NCI-H774 (cell line): ENCODE data around the gene CRABP2.

Experiments used
- DNase-seq: peaks from one replicate; lab custom pipeline; 2025; lab: John Stamatoyannopoulos, UW

CRABP2 gene

DNA sequence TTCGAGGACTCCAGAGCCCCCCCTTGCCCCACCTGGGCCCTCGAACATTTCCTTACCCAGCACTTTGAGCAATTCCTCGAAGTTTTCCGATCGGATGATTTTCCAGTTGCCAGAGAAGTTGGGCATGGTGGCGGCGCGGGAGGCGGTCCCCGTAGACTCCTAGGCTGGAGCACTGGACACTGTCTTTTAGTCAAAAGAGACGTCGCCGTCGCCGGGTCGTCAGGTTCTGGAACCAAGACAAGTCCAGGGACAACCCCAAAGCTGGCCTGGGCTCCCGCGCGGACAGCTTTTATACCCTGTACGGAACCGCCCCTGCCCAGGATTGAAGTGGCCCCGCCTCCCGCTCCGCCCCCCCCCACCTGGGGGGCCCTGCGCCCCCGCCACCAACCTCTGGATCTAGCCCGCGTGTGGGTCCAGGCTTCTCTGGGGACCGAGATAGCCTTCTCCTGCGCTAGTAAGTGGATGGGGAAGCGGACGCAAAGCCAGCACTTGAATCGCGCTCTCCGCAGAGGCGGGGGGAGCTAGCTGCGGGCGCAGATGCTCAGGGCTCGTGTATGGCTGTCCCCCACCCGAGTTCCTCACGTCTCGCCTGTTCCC is at the start of gene CRABP2:
Gene CRABP2 (minus strand): TSS at position 263 of the 597 bp plus-strand sequence. CDS start 137 bp downstream, at position 126.
- no peak for DNase-seq

DNA sequence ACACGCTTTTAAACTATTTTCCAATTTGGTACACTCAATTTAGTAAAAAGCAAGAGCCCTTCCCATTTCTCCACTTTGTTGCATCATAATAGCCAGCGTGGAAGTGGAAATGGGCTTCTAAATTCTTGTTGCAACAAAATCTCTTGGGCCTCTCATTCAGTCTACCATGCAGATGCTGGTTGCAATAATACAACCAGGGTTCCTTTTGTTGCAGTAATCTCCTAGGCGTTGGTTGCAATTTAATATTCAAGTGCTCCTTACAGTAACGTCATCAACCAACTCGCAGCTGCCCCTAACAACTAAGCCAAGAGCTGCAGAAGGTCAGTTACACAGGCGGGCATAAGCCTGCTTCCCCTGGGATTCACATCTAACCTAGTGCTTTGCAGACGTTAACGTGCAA is 48.8 kb upstream of the CRABP2 start:
- no peak for DNase-seq

DNA sequence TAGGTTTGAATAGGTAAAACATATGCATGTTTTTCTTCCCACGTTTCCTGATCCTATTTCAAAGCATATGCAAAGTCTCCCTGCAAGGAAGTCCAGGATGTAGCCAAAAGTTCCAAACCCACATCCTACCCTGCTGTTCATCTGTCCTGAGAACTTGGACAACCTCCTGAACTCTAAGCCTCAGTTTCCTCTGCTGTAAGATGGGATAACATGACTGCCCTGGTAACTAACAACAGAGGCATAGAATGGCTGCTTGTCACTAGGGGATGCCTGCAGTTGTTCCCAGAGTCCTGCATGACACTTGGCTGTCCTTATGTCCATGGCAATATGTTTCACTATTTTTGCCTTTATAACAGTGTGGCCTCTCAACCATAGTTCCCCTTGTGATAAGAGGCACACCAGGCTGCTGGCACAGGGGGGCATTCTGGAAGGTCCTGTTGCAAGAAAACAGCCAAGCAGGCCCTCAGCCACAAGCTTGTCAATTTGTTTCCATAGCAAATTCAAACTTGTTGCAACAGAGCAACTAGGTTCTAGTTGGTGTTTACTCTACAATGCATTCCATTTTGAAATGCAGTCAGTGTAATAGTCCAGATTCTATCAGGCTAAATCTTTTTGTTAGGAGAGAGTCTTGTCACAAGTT is 47.6 kb upstream of the CRABP2 start:
- no peak for DNase-seq

DNA sequence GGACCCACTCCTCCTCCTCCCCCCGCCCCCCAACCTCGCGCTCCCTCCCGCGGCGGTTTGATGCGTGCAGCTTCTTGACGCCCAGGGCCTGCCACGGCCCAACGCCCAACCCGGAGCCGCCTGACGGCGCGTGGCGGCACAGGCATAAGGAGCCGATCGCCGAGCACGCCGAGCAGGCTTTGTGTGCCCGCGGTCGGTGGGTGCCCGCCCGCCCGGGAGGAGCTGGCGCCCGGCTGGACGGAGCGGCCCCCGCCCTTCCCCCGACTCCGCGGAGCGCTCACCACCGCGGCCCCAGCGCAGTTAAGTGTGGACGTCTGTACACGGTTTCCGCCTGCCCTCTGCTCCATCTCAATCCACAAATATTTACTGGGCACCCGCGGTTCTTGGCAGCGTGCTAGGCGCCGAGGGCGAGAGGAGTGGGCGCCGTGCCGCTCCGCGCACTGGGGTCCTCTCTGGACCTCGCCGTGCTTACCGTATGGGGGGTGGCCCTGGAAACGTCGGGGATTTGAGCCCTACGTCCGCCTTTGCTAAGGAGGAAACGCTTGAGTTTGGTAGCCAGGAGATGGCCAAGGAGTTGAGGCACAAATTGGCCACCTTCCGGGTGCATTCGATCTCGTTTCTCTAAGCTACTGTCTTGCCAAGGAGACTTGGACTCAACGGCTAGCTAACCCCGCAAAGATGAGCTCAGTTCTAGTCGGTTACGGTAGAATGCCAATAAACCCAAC is 46.5 kb upstream of the CRABP2 start:
- peak; percentile 94 for DNase-seq

DNA sequence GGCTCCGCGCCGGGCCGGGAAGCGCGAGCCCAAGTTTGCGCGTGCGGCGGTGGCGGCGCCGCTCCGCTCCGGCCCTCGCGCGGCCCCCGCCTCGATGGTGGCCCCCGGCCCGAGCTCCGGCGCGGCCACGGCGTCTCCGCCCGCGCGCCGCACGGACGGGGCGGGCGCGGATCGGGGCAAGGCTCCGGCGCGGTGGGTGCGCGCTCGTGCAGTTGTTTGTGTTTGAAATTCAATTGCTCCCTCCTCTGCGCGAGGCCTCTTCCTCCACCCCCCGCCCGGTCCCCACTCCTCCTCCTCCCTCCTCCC is 46.0 kb upstream of the CRABP2 start, which contains the start of gene HDGF:
Gene HDGF (minus strand): TSS at position 225 of the 306 bp plus-strand sequence. CDS start 246 bp downstream, outside the sequence.
- DNase-seq: no peak

DNA sequence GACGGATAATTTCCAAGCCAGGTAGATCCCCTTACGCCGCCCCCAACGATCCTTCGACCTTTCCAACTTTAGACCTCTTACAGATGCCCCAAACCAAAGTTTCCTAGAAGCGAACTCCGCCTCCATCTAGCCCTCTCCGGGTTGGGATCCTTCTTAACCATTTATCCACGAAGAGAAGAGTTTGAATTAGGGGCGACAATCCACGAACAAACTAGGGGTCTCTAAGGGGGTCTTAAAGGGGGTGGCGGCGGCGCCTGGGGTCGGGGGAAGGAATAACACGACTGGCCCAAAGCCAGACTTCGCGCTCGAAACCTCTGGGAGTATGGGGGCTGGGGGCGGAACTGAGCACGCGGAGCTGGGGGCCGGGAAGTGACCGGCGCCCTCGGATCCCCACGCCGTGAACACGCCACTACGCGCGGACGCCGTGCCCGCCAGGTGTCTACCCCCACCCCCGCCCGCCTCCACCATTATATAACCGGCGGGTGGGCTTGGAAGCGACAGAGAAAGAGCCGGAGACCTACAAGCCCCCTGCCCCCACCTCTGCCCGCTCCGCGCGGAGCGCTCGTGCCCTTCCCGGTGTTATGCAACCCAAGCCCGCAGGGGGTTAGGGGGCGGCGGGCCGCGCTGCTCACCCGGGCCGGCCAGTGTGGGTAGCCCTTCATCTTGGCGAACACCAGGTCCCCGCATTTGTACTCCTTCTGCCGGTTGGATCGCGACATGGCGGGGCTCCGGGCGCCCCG is 45.5 kb upstream of the CRABP2 start:
- DNase-seq: peak; percentile 63

DNA sequence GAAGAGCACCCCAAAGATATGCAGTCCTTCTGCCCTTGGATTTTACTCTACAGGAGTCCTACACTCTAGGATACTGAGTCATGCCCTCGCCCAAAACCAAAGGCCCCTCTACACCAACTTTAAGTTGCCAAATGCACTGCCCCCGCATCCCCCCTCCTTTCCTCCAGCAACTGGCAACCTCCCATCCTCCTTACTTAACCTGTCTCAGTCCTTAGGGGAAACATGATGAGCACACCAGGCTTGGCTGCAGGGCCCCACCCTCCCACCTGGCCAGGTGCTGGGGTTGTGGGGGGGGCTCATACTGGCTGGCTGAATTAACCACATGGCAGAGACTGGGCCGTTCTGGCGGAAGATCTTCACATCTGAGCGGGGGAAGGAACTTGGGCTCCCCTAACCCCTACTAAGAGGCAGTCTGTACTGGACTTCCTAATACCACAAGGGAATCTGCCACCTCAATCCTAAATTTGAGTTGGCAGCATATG is 44.8 kb upstream of the CRABP2 start:
- peak; percentile 51 for DNase-seq

DNA sequence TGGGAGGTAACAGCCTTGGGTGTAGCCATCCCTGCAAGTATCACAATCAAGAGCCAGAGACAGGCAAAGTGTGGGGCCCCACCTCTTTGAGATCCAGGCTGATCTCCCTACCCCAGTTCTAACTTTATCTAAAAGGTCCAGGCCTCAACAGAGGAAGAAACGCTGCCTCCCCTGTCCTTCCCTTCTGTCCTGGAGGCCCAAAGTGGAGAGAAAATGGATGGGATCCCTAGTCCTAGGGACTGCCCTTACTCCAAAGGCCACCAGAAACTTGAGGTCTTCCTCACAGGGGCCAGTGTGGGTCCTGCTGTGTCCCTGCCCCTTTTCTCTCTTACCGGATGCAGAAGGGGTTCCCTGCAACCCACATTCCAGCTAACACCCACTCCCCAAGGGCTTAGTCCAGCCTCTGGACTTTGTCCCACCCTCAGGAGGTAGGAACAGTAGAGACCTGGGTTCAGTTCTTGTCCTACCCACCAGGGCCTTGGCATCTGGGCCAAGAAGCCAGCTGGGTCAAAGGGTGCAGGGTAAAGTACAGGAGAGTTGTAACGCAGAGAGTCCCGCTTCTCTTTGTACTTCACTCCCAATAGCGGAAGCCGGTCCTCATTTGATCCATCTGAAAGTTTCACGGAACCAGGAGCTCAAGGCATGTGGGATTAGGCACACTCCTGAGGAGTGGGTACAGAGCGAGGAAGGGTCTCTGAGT is 44.2 kb upstream of the CRABP2 start:
- no peak for DNase-seq

DNA sequence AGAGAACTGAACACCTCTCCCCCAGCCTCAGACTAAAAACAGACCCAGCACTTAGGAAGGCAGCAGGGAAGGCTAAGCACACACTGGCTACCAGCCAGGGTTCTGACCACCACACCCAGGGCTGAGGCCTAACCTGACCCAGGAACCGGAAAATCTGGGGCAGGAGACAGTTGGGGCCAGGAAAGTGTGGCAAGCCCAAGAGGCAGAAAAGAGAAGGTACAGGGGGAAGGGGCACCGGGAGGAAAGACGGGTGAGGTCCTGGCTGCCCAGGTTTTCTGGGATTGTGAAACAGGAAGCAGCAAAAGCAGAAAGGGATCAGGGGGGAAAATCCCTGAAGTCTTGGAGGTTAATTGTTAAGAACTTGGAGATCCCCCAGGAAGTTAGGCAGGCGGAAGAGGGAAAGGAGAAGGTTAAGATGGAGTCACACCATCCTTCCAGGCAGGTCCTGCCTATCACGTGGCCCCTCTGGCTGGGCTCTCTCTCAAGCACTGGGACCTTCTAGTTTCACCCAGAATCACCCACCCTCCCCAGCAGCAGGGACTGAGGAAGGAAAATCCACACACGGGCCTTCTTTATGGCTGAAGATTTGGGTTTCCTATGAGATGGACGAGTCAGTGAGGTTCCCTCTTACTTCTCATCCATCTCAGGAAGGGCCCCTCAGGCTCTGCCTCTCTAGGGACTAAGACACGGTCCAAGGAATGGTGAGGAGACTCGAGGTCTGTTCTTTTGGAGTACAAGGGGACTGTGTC is 43.5 kb upstream of the CRABP2 start:
- DNase-seq: no peak

DNA sequence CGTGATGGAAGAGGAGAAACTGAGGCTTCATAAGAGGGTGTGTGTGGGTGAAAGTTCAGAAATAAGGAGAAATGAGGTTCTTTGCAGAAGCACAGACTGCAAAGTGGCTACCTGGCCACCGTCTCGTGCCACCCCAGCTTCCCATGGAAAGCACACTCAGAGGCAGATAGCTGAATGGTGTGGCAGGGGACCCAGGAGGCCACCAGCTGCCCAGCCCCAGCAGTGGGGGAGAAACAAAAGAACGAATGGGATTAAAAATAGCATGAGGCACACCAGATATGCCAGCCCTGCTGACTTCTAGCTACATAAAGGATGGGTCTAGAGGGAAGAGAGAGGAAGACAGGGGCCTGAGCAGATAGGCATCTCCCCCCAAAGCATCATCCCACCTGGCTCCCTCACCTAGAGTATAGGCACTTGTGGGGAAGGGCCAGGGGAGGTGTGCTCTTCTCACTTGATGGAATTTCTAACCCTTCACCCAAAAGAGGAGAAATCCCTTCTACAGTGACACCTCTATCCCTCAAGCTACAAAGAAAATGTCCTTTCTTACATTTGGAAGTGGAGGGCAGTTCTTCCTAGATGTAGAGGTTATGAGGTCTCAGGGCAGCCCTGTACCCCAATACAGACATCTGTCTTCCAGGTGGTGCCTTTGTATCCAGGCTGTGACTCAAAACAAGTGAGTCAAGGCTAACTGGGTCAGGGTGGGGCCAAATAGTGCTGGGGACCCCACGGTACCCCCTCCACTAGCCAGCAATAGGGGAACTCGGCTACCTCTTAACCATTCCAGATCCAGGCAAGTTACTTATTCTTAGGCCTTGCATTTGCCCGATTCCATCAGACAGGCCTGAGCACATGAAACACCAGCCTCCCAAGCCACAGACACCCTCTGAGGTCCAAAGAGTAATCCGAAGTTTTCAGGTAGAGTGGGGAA is 42.6 kb upstream of the CRABP2 start:
- DNase-seq: no peak

DNA sequence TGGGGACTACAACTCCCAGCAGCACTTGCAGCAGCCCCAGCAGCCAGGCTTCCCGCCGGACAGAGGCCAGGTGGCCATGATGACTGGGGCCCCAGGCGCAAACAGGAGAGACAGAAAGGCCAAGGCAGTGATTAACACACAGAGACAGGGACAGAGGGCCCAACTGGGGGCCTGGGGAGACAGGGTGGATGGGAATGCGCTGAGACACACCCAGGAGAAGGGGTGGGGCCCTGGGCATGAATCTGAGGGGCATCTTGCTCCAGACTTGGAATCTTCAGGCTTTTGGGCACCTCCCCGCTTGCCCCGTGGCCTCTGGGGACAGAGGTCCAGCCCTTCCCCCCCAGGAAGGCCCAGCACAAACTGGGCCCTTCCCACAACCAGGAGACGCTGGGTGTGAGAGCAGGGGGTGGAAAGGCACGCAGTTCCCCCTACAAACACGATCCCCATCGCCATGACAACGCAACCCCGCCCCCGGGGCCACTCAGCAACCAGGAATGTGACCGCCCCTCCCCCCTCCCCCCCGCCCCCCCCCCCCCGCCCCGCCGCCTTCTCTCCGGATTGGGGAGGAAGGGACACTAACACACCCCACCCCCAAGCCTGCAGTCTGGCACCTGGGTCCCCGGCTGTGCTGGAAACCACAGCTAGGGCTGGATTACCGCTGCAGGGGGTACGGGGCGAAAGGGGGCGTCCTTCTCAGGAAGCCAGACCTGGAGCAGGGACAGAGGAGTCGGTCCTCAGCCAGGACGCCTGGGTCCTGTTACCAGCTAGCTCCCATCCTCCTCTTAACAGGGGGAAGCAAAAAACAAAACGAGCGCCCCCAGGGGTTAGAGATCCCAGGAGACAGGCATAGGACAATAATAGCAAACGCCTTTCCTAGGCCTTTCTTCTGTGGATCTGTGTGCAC is 41.6 kb upstream of the CRABP2 start:
- DNase-seq: peak; percentile 83

DNA sequence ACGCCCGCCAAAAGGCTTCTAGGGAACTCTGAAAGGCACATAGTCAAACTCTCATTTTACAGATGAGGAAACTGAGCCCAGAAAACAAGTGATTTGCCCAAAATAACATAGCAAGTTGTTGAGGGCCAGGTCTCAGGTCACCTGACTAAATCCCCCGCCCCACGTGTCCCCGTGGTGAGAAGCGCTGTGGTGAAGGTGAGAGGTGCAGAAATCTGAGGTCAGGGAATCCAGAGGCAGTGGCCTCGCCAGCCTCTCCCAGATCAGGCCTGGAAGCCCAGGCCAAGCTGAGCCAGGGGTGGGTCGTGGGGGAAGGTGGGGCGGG is 41.0 kb upstream of the CRABP2 start:
- no peak for DNase-seq

DNA sequence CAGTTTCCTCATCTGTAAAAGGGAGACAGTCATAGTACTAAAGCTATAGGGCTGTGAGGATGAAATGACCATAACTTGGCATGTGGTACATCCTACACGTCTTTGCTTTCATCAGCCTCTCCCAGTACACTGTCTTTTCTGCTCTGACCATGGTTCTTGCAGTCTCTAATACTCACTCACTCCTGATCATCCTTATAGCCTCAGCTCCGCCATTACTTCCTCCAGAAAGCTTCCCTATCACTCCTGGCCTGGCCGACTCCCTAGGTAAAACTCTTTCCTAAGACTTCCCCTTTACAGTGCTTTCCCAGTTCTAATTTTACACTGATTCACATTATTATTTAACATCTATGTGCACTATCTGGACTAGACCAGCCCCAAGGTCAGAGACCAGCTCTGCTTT is 40.5 kb upstream of the CRABP2 start:
- DNase-seq: no peak

DNA sequence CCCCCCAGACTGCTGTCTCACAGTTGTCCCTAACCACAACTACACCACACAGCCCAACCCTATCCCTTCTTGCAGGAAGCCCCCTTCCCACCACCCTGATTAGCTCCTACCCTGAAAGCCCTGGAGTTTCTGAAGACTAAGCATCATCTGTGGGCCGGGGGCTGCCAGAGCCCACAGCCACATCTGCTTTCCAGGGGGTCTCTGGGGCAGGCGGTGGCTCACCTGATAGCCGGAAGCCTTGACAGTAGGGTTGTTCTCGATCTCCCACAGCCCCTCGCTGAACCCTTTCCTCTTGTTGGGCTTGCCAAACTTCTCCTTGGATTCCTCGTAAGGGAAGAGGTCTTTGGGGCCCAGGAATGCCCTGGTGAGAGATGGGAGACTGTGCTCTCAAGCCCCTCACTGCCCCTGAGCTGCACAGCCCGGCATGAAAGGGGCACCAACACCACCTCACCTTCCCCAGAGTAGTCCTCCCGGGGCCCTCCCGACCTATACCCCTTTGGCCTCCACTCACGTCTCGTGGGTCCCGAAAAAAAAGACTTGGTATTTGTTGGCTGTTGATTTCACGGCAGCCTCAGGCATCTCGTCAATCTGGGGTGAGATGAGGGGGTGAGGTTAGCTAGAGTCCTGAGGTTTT is 39.5 kb upstream of the CRABP2 start:
- DNase-seq: no peak

DNA sequence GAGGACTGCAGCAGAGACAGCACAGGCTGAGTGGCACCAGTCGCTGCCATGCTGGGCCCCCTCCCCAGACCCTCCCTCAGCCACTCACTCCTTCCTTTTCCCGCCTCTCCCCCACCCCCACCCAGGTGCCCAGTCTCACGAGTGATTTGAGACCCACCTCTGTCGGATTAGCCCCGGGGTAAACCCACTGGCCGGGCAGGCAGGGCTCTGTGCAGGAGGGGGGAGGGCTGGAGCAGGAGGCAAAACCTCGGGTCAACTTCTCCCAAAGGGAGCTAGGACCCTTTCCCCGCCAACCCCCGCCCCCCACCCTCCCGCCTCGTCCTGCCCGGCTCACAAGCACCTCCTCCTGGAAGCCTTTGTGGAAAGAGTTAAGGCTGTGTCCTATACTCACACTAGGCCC is 39.0 kb upstream of the CRABP2 start:
- no peak for DNase-seq

DNA sequence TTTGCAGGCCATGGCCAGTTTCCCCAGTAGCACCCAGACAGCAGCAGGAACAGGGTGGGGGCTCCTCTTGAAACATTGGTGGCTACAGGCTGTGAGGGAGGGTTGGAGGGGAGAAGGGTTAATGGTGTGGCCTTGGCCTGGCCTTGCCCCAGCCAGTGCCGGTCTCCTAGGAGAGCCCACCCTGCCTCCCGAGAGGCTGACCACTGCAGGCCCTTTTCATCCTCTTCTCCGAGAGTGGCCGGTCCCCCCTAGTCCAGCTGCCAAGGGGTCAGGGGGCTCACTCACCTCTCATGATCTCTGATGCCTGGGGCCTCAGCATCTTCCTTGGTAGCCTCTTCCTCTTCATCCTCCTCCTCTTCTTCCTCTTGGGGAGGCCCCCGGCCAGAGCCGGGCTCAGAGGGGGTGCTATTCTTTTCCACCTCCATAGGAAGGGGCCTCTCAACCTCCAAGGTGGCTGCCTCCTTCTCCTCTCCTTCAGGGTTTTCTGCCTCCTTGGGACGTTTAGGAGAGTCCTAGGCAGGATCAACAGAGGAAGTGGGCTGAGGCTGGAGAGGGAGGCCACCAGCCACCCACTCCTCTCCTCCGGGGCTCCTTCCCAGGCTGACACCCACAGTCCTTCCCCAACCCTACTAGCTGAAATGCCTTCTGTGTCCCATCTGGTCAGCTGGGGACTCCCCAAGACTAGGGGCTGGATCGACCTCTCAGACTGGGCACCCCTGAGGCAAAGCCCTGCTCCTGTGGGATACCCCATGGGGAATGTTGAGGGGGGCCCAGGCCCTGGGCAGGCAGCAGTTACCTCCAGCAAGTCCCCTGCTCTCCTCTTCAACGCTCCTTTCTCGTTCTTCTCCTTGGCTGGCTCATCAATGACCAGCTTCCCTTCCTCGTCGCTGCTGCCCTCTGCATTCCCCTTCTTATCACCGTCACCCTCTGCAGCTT is 38.3 kb upstream of the CRABP2 start:
- no peak for DNase-seq

DNA sequence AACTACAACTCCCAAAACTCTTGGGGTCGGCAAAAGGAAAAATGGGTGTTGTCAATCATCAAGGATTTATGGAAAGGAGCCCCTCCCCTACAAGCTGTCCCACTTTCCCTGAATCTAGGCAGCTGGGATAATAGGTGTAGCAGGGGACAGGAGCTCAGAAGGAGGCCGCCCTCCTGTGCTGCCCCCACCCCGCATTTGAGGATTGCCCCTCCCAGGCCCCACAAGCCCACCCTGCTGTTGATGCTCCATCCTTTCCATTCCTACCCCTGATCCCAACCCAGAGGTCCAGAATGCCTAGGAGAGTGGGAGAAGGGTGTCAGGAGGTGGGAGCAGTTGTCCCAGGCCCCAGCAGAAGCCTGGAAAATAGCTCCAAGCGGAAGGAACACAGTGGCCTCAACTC is 37.4 kb upstream of the CRABP2 start:
- no peak for DNase-seq

DNA sequence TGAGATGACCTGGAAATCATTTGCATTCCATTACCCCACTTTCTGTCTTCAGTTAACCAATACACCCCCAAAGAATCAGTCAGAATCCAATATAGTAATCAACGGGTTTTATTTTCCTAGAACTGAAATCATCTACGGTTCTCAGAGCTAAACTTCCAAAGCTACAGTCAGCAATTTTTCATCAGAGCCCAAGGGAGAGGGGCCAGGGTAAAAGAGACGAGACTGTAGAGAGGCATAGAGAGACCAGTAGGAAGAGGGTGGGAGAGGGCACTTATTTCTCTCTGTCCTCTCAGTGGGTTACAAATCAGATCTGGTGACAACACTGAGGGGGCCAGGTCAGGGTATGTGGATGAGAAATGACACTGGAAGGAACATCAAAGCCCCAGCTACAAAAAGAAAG is 36.6 kb upstream of the CRABP2 start:
- no peak for DNase-seq
